T-cell (primary cell): ENCODE results near the gene LYPD5. TPM values are rescaled to one million over a fixed set of nuclear protein-coding genes. Genes with fewer than 3 reads are reported as not detected.
"Not testable (repeated sequence)": the region's sequence is repeated elsewhere in the genome, so short reads cannot be mapped to it uniquely, and the experiment has no call there.

Experiments
- ATAC-seq, 4 experiments: fragments of 200-7000 bp in 3 of 4; fragments of 150-1000 bp in 1 of 4; cut with Tn5 transposase; replicated peaks in 1 of 4; 1 replicate in 3 of 4; 2 replicates in 1 of 4; pipeline ENCODE4 v1.10.0; 2021; ENCODE audit warnings: moderate library complexity in 3 of 4, mild to moderate bottlenecking in 2 of 4, moderate number of reproducible peaks in 1 of 4
- CTCF ChIA-PET, 2 donors: fragments of 300-600 bp; sonication (Branson Sonifier 250); formaldehyde crosslinking; loops; one replicate each; lab custom pipeline; 2022; ENCODE audit warnings: antibody characterized with exemption in 2 of 2; lab: Charles Lee
- POLR2A ChIA-PET, 2 donors: fragments of 300-600 bp; sonication (Branson Sonifier 250); formaldehyde crosslinking; loops; one replicate each; lab custom pipeline; 2022; ENCODE audit warnings: antibody characterized with exemption in 2 of 2; lab: Charles Lee
- DNase-seq, 35 experiments: peaks; one replicate each; pipeline versions ENCODE4 v3.0.0 to v3.0.0-alpha.2; 2013 to 2023
- H3K27ac ChIP-seq: one replicate; pipeline ENCODE4 v1.5.1; 2013; ENCODE audit warnings: low read length
- H3K27me3 ChIP-seq, 2 experiments: replicated peaks in 1 of 2; 1 replicate in 1 of 2; 2 replicates in 1 of 2; pipeline versions ENCODE4 v1.6.1 to v1.7.0; 2013; ENCODE audit warnings: low read length in 1 of 2, mixed read lengths in 1 of 2; ENCODE audit not compliant: control insufficient read depth in 2 of 2, insufficient read depth in 2 of 2; ENCODE audit errors: extremely low read depth in 1 of 2
- H3K36me3 ChIP-seq, 2 donors: 1 replicate in 1 of 2; 2 replicates in 1 of 2; pipeline versions ENCODE4 v1.6.1 to v1.7.0; 2013; ENCODE audit warnings: low read length in 1 of 2; ENCODE audit not compliant: control insufficient read depth in 2 of 2, insufficient read depth in 1 of 2; ENCODE audit errors: extremely low read depth in 1 of 2
- H3K4me1 ChIP-seq, 2 experiments: 1 replicate in 1 of 2; 2 replicates in 1 of 2; pipeline versions ENCODE4 v1.6.1 to v1.7.0; 2013; ENCODE audit warnings: low read length in 2 of 2, mixed read lengths in 1 of 2; ENCODE audit not compliant: insufficient read depth in 2 of 2, control insufficient read depth in 1 of 2; ENCODE audit errors: extremely low read depth in 1 of 2
- H3K4me3 ChIP-seq, 2 donors: 1 replicate in 1 of 2; 2 replicates in 1 of 2; pipeline versions ENCODE4 v1.5.1 to v1.7.0; 2013; ENCODE audit warnings: mild to moderate bottlenecking in 2 of 2, low read length in 1 of 2, moderate library complexity in 1 of 2; ENCODE audit not compliant: control insufficient read depth in 1 of 2; ENCODE audit errors: extremely low read depth in 1 of 2
- H3K9me3 ChIP-seq: 2 replicates; pipeline ENCODE4 v1.7.0; 2013
- H3K27ac Mint-ChIP-seq, 2 donors: one replicate each; pipeline ENCODE4 v1.8.0; 2020 to 2021; ENCODE audit warnings: mild to moderate bottlenecking in 2 of 2, mixed read lengths in 2 of 2
- H3K27me3 Mint-ChIP-seq, 2 donors: one replicate each; pipeline ENCODE4 v1.8.0; 2021 to 2022; ENCODE audit warnings: mixed read lengths in 2 of 2
- H3K36me3 Mint-ChIP-seq: one replicate; pipeline ENCODE4 v1.8.0; 2021; ENCODE audit warnings: mixed read lengths
- H3K4me1 Mint-ChIP-seq, 3 donors: one replicate each; pipeline ENCODE4 v1.8.0; 2020 to 2022; ENCODE audit warnings: mixed read lengths in 3 of 3, mild to moderate bottlenecking in 1 of 3
- H3K4me3 Mint-ChIP-seq, 3 donors: one replicate each; pipeline ENCODE4 v1.8.0; 2020 to 2022; ENCODE audit warnings: mild to moderate bottlenecking in 3 of 3, mixed read lengths in 3 of 3, moderate library complexity in 3 of 3
- H3K9me3 Mint-ChIP-seq, 3 donors: one replicate each; pipeline ENCODE4 v1.8.0; 2020 to 2022; ENCODE audit warnings: mixed read lengths in 3 of 3
- WGBS: methylation state at CpG from one replicate; pipeline ENCODE4 v1.1.5; 2013; ENCODE audit warnings: missing lambda C conversion rate; ENCODE audit not compliant: insufficient coverage; 5-methylcytosine and 5-hydroxymethylcytosine counted together
- total RNA-seq, 35 experiments: library from RNA in 6 of 35; stranded (reverse) in 6 of 35; fragments of 120-200 nt in 1 of 35; gene quantifications; one replicate each; pipeline versions ENCODE4 v1.2.1 to v1.2.4 and lab custom pipeline; 2013 to 2026

The LYPD5 gene
- total RNA-seq, 5 donors from 2014 or later (not counting 1 experiment from before 2014, with no cell fraction given) = 0.20 to 0.70 (median 0.58) TPM; not detected in 1

- WGBS = no CpG with 5 or more reads among the region's 1 CpG
Observed at GRCh38 chr19:43817454-43817853, 15.2 kb upstream of the LYPD5 start.

GRCh38 chr19:43814663-43815352 is 12.6 kb upstream of the LYPD5 start:
- no peak overlapping the region for H3K4me3 ChIP-seq
- ATAC-seq (no peak), DNase-seq (no peak)
- H3K27ac Mint-ChIP-seq = no peak overlapping the region
- no peaks in the 10 kb centered on the region for H3K9me3 ChIP-seq
- H3K36me3 Mint-ChIP-seq = no peaks in the 10 kb centered on the region
- no peaks in the 10 kb centered on the region for H3K36me3 ChIP-seq
- POLR2A ChIA-PET = no interaction called here
- H3K27me3 ChIP-seq = peaks cover 0 to 14% of the 10 kb centered on the region in 2 experiments
- no peak overlapping the region for H3K4me3 Mint-ChIP-seq
- H3K4me1 ChIP-seq = no peaks in the 10 kb centered on the region
- no peak overlapping the region for H3K27ac ChIP-seq
- H3K4me1 Mint-ChIP-seq = peaks cover 0 to 9% (median under 1%) of the 10 kb centered on the region in 3 donors
- H3K27me3 Mint-ChIP-seq = peaks cover 19% of the 10 kb centered on the region in 2 donors
- CTCF ChIA-PET = interaction anchor here in 1 of 2 donors (1.4 kb wide), 1 partner anchor 72 kb away, joined by 3 read pairs; no protein-coding TSS in a partner anchor
- 66% methylated on average over 4 of the region's 5 CpGs for WGBS
- no peaks in the 10 kb centered on the region for H3K9me3 Mint-ChIP-seq

More at GRCh38 chr19:43817454-43817853, 15.2 kb upstream of the LYPD5 start:
- H3K4me3 Mint-ChIP-seq, ATAC-seq, H3K4me3 ChIP-seq, H3K36me3 ChIP-seq, H3K9me3 Mint-ChIP-seq, H3K4me1 ChIP-seq, H3K27ac Mint-ChIP-seq, H3K36me3 Mint-ChIP-seq, H3K27ac ChIP-seq, POLR2A ChIA-PET, H3K9me3 ChIP-seq, DNase-seq: not testable (repeated sequence)
- peaks cover 27 to 29% of the 10 kb centered on the region in 2 donors for H3K27me3 Mint-ChIP-seq
- peaks cover 9 to 24% of the 10 kb centered on the region in 2 experiments for H3K27me3 ChIP-seq
- CTCF ChIA-PET = interaction anchor here in 1 of 2 donors (0.8 kb wide), 1 partner anchor 10 kb away, joined by 3 read pairs; the partner anchor contains the start of gene ZNF283
- H3K4me1 Mint-ChIP-seq = peaks cover 10 to 16% (median 11%) of the 10 kb centered on the region in 3 donors

- ATAC-seq (no peak), DNase-seq (no peak)
- no peaks in the 10 kb centered on the region for H3K4me1 ChIP-seq
- no peak overlapping the region for H3K4me3 ChIP-seq
- WGBS = 56% methylated on average over 2 of the region's 6 CpGs
- peaks cover 0 to 7% (median 0%) of the 10 kb centered on the region in 3 donors for H3K4me1 Mint-ChIP-seq
- CTCF ChIA-PET = no interaction called here
- no peak overlapping the region for H3K27ac ChIP-seq
- H3K27me3 Mint-ChIP-seq = peaks cover 9 to 17% of the 10 kb centered on the region in 2 donors
- H3K4me3 Mint-ChIP-seq = no peak overlapping the region
- H3K36me3 ChIP-seq = no peaks in the 10 kb centered on the region
- peaks cover 0 to 7% of the 10 kb centered on the region in 2 experiments for H3K27me3 ChIP-seq
- H3K36me3 Mint-ChIP-seq = no peaks in the 10 kb centered on the region
- H3K9me3 ChIP-seq = no peaks in the 10 kb centered on the region
- H3K27ac Mint-ChIP-seq = no peak overlapping the region
- POLR2A ChIA-PET = no interaction called here
- no peaks in the 10 kb centered on the region for H3K9me3 Mint-ChIP-seq
Observed at GRCh38 chr19:43812688-43813087, 10.4 kb upstream of the LYPD5 start.

- no peak for DNase-seq
- no peaks in the 10 kb centered on the region for H3K36me3 Mint-ChIP-seq
- peaks cover 0 to 11% of the 10 kb centered on the region in 2 experiments for H3K27me3 ChIP-seq
- no peak overlapping the region for H3K27ac ChIP-seq
- H3K4me1 ChIP-seq = no peaks in the 10 kb centered on the region
- no peak overlapping the region for H3K4me3 Mint-ChIP-seq
- H3K27ac Mint-ChIP-seq = no peak overlapping the region
- H3K4me1 Mint-ChIP-seq = peaks cover 0 to 7% (median 0%) of the 10 kb centered on the region in 3 donors
- ChIA-PET POLR2A (no interaction called here), CTCF (no interaction called here)
- H3K36me3 ChIP-seq = no peaks in the 10 kb centered on the region
- H3K9me3 ChIP-seq = no peaks in the 10 kb centered on the region
- WGBS = no CpG with 5 or more reads among the region's 1 CpG
- no peak overlapping the region for H3K4me3 ChIP-seq
- peaks cover 11 to 19% of the 10 kb centered on the region in 2 donors for H3K27me3 Mint-ChIP-seq
- no peaks in the 10 kb centered on the region for H3K9me3 Mint-ChIP-seq
- ATAC-seq = no peak
Observed at GRCh38 chr19:43812259-43812658, 10.0 kb upstream of the LYPD5 start.

- whole genome bisulfite sequencing = 17% methylated on average over 1 of the region's 1 CpG
- peaks cover 9 to 15% of the 10 kb centered on the region in 2 donors for H3K27me3 Mint-ChIP-seq
- CTCF ChIA-PET = no interaction called here
Observed at GRCh38 chr19:43811837-43812236, 9.6 kb upstream of the LYPD5 start.

GRCh38 chr19:43809762-43810696 is 7.8 kb upstream of the LYPD5 start:
- no peaks in the 10 kb centered on the region for H3K9me3 Mint-ChIP-seq
- ChIA-PET POLR2A (no interaction called here), CTCF (interaction anchor here (0.6 to 1.9 kb wide), 12 partner anchors 17 to 378 kb away, joined by 3 to 26 read pairs (median 4); partner anchors contain the start of genes SMG9 (in 1 of the 2) and ZNF283 (in 1 of the 2))
- no peaks in the 10 kb centered on the region for H3K36me3 Mint-ChIP-seq
- no peaks in the 10 kb centered on the region for H3K9me3 ChIP-seq
- ATAC-seq (peak; percentile 45 to 65 (median 60)), DNase-seq (peak in 1 of 35 experiments; percentile 72)
- no peak overlapping the region for H3K27ac ChIP-seq
- H3K4me1 Mint-ChIP-seq = peaks cover 0 to 7% (median 0%) of the 10 kb centered on the region in 3 donors
- H3K4me3 ChIP-seq = no peak overlapping the region
- no peaks in the 10 kb centered on the region for H3K36me3 ChIP-seq
- no peak overlapping the region for H3K27ac Mint-ChIP-seq
- no peak overlapping the region for H3K4me3 Mint-ChIP-seq
- peaks cover 9 to 14% of the 10 kb centered on the region in 2 donors for H3K27me3 Mint-ChIP-seq
- WGBS = 80% methylated on average over 1 of the region's 8 CpGs
- H3K27me3 ChIP-seq = peaks cover 0 to 9% of the 10 kb centered on the region in 2 experiments
- H3K4me1 ChIP-seq = no peaks in the 10 kb centered on the region

More at GRCh38 chr19:43811837-43812236, 9.6 kb upstream of the LYPD5 start:
- Histone ChIP-seq H3K27ac (no peak overlapping the region), H3K4me1 (no peaks in the 10 kb centered on the region), H3K9me3 (no peaks in the 10 kb centered on the region), H3K27me3 (peaks cover 0 to 13% of the 10 kb centered on the region in 2 experiments), H3K36me3 (no peaks in the 10 kb centered on the region), H3K4me3 (no peak overlapping the region)
- no peak for ATAC-seq
- H3K27ac Mint-ChIP-seq = no peak overlapping the region
- POLR2A ChIA-PET = no interaction called here
- H3K4me1 Mint-ChIP-seq = peaks cover 0 to 7% (median 0%) of the 10 kb centered on the region in 3 donors
- H3K36me3 Mint-ChIP-seq = no peaks in the 10 kb centered on the region
- no peak overlapping the region for H3K4me3 Mint-ChIP-seq
- DNase-seq = no peak
- no peaks in the 10 kb centered on the region for H3K9me3 Mint-ChIP-seq
